HepG2 (cell line): ENCODE results near the gene FOXR1. TPM values are rescaled to one million over a fixed set of nuclear protein-coding genes. Genes with fewer than 3 reads are reported as not detected.
A peak's percentile ranks its signal among the peaks of the same experiment; 100 is the strongest.

ENCODE experiments used
- ATF7 ChIP-seq, 2 experiments: fragments of 450-650 bp in 1 of 2; sonication (generic) in 1 of 2; formaldehyde crosslinking in 1 of 2; IDR thresholded peaks; 2 replicates each; pipeline versions ENCODE4 v1.4.0 to v1.6.1; 2016 to 2020; ENCODE audit warnings: antibody characterized with exemption in 1 of 2, mild to moderate bottlenecking in 1 of 2, missing genetic modification reagents in 1 of 2
- CHD2 ChIP-seq: IDR thresholded peaks from 2 replicates; pipeline ENCODE4 v1.6.1; 2011; ENCODE audit warnings: low read depth, low read length, improper control_type of control experiment
- GTF3A ChIP-seq: sonication (generic); formaldehyde crosslinking; conservative IDR thresholded peaks from 2 replicates; pipeline ENCODE4 v1.4.0; 2020; ENCODE audit warnings: mild to moderate bottlenecking, missing genetic modification reagents
- KDM1A ChIP-seq: IDR thresholded peaks from 2 replicates; pipeline ENCODE4 v1.6.1; 2016; ENCODE audit warnings: missing compliant biosample characterization
- PAWR ChIP-seq: sonication (generic); formaldehyde crosslinking; IDR thresholded peaks from 2 replicates; pipeline ENCODE4 v1.4.0; 2020; ENCODE audit warnings: missing genetic modification reagents, mild to moderate bottlenecking, borderline replicate concordance
- PRMT3 ChIP-seq: sonication (generic); formaldehyde crosslinking; IDR thresholded peaks from 2 replicates; pipeline ENCODE4 v1.8.1; 2022; ENCODE audit warnings: low read depth, mild to moderate bottlenecking, moderate library complexity, missing genetic modification reagents, borderline replicate concordance
- RARG ChIP-seq: sonication (generic); formaldehyde crosslinking; IDR thresholded peaks from 2 replicates; pipeline ENCODE4 v1.4.0; 2020; ENCODE audit warnings: low read depth, mild to moderate bottlenecking, missing genetic modification reagents
- SMARCC2 ChIP-seq: fragments of 450-650 bp; IDR thresholded peaks from 2 replicates; pipeline ENCODE4 v1.6.1; 2017; ENCODE audit warnings: antibody characterized with exemption, mild to moderate bottlenecking
- ZBTB3 ChIP-seq: sonication (generic); formaldehyde crosslinking; IDR thresholded peaks from 2 replicates; pipeline ENCODE4 v1.4.0; 2020; ENCODE audit warnings: low read depth, mild to moderate bottlenecking, moderate library complexity, missing genetic modification reagents, borderline replicate concordance
- ZNF235 ChIP-seq: sonication (generic); formaldehyde crosslinking; IDR thresholded peaks from 2 replicates; pipeline ENCODE4 v1.8.1; 2023; ENCODE audit warnings: mild to moderate bottlenecking, missing genetic modification reagents, borderline replicate concordance
- ZNF614 ChIP-seq: IDR thresholded peaks from 2 replicates; pipeline ENCODE4 v1.6.1; 2018; ENCODE audit warnings: missing biosample characterization, missing genetic modification reagents, inconsistent platforms, borderline replicate concordance
- polyA plus RNA-seq, 8 experiments: library from polyadenylated mRNA; depleted of rRNA in 3 of 8; stranded (reverse) in 7 of 8; unstranded in 1 of 8; fragments of >200 nt; fragmentation: Illumina TruSeq in 4 of 8; extraction: Trizol in 4 of 8; gene quantifications; 2 replicates each; pipeline versions ENCODE4 v1.2.1 to v1.2.3, GENCODE V29; 2011 to 2016; ENCODE audit warnings: low read depth in 4 of 8, missing spikeins in 1 of 8, mixed read lengths in 1 of 8; ENCODE audit not compliant: insufficient read depth in 1 of 8
- total RNA-seq, 5 experiments: library from RNA; depleted of rRNA; stranded (reverse); fragments of >200 nt; fragmentation: Illumina TruSeq; extraction: Trizol; gene quantifications; 2 replicates each; pipeline ENCODE4 v1.2.3, GENCODE V29; 2016; ENCODE audit warnings: low read depth in 1 of 5
- TF ChIP-seq, protein P1 (sequence below): conservative IDR thresholded peaks from 2 replicates; pipeline ENCODE4 v1.6.1; 2018; ENCODE audit warnings: missing genetic modification reagents
- TF ChIP-seq, protein P2 (sequence below): sonication (generic); formaldehyde crosslinking; IDR thresholded peaks from 2 replicates; pipeline ENCODE4 v1.4.0; 2020; ENCODE audit warnings: missing genetic modification reagents
- TF ChIP-seq, protein P3 (sequence below), 2 experiments: sonication (generic) in 1 of 2; formaldehyde crosslinking in 1 of 2; IDR thresholded peaks; 2 replicates each; pipeline versions ENCODE4 v1.4.0 to v1.6.1; 2016 to 2020; ENCODE audit warnings: borderline replicate concordance in 1 of 2, low read depth in 1 of 2, mild to moderate bottlenecking in 1 of 2, missing genetic modification reagents in 1 of 2
- TF ChIP-seq, protein P4 (sequence below): sonication (generic); formaldehyde crosslinking; IDR thresholded peaks from 2 replicates; pipeline ENCODE4 v1.4.0; 2020; ENCODE audit warnings: missing genetic modification reagents

The FOXR1 gene
- total and polyA plus RNA-seq, 2 of the 13 experiments (the other 11 are each of a cell fraction or from before 2014, with no cell fraction given) = not detected

DNA sequence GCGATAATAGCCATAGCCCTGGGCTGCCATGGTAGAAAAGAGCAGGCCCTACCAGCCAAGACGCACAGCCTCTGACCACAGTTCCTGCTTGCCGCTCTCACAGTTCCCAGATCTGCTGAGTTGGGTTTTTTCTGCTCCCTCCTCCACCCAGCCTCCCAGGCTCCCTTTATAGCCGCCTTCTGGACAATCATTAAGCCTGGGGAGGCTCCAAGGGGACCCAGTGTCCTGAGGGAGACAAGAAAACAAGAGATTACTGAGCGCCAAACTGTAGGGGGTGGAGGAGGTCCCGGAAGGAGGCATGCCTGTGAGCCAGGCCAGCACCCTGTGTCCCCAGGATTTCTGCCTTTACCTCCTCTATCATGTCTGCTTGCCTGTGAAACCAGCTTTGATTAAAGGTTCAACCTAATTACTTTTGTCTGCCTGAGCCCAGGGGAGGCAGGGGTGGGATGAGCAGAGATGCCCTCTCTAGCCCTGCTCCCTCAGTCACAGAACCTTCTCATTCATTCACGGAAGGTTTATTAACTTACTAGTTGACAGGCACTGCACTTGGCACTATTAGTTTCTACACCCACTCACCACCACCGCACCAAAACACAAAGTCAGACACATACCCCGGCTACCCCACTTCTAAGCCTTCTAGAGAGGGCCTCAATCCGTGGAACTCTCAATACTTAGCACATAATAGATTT is 57.9 kb downstream of the FOXR1 start (continued):
- TF ChIP-seq ATF7 (IDR thresholded peaks at IDR 0.05) (no peak), ATF7 (CRISPR knock-in tag; IDR thresholded peaks at IDR 0.05) (no peak), PAWR (CRISPR knock-in tag) (no peak), SMARCC2 (no peak), KDM1A (CRISPR knock-in tag) (no peak), RARG (CRISPR knock-in tag) (no peak), GTF3A (CRISPR knock-in tag) (no peak), ZNF614 (no peak), ZNF235 (CRISPR knock-in tag) (no peak), PRMT3 (no peak), CHD2 (no peak), ZBTB3 (no peak)
- TF ChIP-seq, protein P1, sequence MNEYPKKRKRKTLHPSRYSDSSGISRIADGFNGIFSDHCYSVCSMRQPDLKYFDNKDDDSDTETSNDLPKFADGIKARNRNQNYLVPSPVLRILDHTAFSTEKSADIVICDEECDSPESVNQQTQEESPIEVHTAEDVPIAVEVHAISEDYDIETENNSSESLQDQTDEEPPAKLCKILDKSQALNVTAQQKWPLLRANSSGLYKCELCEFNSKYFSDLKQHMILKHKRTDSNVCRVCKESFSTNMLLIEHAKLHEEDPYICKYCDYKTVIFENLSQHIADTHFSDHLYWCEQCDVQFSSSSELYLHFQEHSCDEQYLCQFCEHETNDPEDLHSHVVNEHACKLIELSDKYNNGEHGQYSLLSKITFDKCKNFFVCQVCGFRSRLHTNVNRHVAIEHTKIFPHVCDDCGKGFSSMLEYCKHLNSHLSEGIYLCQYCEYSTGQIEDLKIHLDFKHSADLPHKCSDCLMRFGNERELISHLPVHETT (CRISPR knock-in tag) = no peak
- TF ChIP-seq, protein P2, sequence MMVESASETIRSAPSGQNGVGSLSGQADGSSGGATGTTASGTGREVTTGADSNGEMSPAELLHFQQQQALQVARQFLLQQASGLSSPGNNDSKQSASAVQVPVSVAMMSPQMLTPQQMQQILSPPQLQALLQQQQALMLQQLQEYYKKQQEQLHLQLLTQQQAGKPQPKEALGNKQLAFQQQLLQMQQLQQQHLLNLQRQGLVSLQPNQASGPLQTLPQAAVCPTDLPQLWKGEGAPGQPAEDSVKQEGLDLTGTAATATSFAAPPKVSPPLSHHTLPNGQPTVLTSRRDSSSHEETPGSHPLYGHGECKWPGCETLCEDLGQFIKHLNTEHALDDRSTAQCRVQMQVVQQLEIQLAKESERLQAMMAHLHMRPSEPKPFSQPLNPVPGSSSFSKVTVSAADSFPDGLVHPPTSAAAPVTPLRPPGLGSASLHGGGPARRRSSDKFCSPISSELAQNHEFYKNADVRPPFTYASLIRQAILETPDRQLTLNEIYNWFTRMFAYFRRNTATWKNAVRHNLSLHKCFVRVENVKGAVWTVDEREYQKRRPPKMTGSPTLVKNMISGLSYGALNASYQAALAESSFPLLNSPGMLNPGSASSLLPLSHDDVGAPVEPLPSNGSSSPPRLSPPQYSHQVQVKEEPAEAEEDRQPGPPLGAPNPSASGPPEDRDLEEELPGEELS = peak; percentile 64
- TF ChIP-seq, protein P3, sequence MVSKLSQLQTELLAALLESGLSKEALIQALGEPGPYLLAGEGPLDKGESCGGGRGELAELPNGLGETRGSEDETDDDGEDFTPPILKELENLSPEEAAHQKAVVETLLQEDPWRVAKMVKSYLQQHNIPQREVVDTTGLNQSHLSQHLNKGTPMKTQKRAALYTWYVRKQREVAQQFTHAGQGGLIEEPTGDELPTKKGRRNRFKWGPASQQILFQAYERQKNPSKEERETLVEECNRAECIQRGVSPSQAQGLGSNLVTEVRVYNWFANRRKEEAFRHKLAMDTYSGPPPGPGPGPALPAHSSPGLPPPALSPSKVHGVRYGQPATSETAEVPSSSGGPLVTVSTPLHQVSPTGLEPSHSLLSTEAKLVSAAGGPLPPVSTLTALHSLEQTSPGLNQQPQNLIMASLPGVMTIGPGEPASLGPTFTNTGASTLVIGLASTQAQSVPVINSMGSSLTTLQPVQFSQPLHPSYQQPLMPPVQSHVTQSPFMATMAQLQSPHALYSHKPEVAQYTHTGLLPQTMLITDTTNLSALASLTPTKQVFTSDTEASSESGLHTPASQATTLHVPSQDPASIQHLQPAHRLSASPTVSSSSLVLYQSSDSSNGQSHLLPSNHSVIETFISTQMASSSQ (IDR thresholded peaks at IDR 0.05; ENCODE audit: low read depth) = peak; percentile 98
- TF ChIP-seq, protein P3 (CRISPR knock-in tag; IDR thresholded peaks at IDR 0.05; ENCODE audit: borderline replicate concordance) = peak; percentile 98
- TF ChIP-seq, protein P4, sequence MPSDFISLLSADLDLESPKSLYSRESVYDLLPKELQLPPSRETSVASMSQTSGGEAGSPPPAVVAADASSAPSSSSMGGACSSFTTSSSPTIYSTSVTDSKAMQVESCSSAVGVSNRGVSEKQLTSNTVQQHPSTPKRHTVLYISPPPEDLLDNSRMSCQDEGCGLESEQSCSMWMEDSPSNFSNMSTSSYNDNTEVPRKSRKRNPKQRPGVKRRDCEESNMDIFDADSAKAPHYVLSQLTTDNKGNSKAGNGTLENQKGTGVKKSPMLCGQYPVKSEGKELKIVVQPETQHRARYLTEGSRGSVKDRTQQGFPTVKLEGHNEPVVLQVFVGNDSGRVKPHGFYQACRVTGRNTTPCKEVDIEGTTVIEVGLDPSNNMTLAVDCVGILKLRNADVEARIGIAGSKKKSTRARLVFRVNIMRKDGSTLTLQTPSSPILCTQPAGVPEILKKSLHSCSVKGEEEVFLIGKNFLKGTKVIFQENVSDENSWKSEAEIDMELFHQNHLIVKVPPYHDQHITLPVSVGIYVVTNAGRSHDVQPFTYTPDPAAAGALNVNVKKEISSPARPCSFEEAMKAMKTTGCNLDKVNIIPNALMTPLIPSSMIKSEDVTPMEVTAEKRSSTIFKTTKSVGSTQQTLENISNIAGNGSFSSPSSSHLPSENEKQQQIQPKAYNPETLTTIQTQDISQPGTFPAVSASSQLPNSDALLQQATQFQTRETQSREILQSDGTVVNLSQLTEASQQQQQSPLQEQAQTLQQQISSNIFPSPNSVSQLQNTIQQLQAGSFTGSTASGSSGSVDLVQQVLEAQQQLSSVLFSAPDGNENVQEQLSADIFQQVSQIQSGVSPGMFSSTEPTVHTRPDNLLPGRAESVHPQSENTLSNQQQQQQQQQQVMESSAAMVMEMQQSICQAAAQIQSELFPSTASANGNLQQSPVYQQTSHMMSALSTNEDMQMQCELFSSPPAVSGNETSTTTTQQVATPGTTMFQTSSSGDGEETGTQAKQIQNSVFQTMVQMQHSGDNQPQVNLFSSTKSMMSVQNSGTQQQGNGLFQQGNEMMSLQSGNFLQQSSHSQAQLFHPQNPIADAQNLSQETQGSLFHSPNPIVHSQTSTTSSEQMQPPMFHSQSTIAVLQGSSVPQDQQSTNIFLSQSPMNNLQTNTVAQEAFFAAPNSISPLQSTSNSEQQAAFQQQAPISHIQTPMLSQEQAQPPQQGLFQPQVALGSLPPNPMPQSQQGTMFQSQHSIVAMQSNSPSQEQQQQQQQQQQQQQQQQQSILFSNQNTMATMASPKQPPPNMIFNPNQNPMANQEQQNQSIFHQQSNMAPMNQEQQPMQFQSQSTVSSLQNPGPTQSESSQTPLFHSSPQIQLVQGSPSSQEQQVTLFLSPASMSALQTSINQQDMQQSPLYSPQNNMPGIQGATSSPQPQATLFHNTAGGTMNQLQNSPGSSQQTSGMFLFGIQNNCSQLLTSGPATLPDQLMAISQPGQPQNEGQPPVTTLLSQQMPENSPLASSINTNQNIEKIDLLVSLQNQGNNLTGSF (CRISPR knock-in tag) = no peak
